DND-41 (cell line): ENCODE measurements around the gene CMBL.

ENCODE experiments used
- ATAC-seq: fragments of 200-7000 bp; cut with Tn5 transposase; 3 replicates; pipeline ENCODE4 v1.9.1; 2021; ENCODE audit warnings: low read depth; ENCODE audit not compliant: insufficient read depth
- DNase-seq: peaks from one replicate; pipeline ENCODE4 v3.0.0-alpha.2; 2020
- H2AFZ ChIP-seq: 2 replicates; pipeline ENCODE4 v1.6.0; 2012; ENCODE audit warnings: low read depth, low read length
- H3K27ac ChIP-seq: 2 replicates; pipeline ENCODE4 v1.5.1; 2012; ENCODE audit warnings: low read length, inconsistent platforms
- H3K27me3 ChIP-seq: fragments of 200-600 bp; sonication (generic); 2 replicates; pipeline ENCODE4 v1.6.0; 2012; ENCODE audit warnings: low read length, mild to moderate bottlenecking, inconsistent platforms; ENCODE audit not compliant: insufficient read depth, poor library complexity
- H3K36me3 ChIP-seq: 2 replicates; pipeline ENCODE4 v1.5.1; 2012; ENCODE audit warnings: low read length, inconsistent platforms; ENCODE audit not compliant: insufficient read depth
- H3K4me1 ChIP-seq: 2 replicates; pipeline ENCODE4 v1.5.1; 2012; ENCODE audit warnings: mild to moderate bottlenecking, low read length; ENCODE audit not compliant: insufficient read depth
- H3K4me2 ChIP-seq: 2 replicates; pipeline ENCODE4 v1.6.0; 2012; ENCODE audit warnings: mild to moderate bottlenecking, moderate library complexity, low read length, inconsistent platforms; ENCODE audit not compliant: insufficient read depth
- H3K4me3 ChIP-seq, 2 experiments: fragments of 200-600 bp in 1 of 2; shearing (Covaris generic) in 1 of 2; 2 replicates each; pipeline ENCODE4 v1.5.1; 2012 to 2016; ENCODE audit warnings: inconsistent platforms in 2 of 2, low read length in 2 of 2, mild to moderate bottlenecking in 2 of 2, low read depth in 1 of 2, moderate library complexity in 1 of 2
- H3K79me2 ChIP-seq: 2 replicates; pipeline ENCODE4 v1.6.0; 2012; ENCODE audit warnings: low read length, inconsistent platforms; ENCODE audit not compliant: insufficient read depth
- H3K9ac ChIP-seq: 2 replicates; pipeline ENCODE4 v1.6.0; 2012; ENCODE audit warnings: low read depth, mild to moderate bottlenecking, inconsistent platforms, low read length, moderate library complexity
- H3K9me3 ChIP-seq: 2 replicates; pipeline ENCODE4 v1.5.1; 2012; ENCODE audit warnings: low read length, moderate library complexity, mild to moderate bottlenecking, inconsistent platforms; ENCODE audit not compliant: insufficient read depth, severe bottlenecking
- H4K20me1 ChIP-seq: 2 replicates; pipeline ENCODE4 v1.6.0; 2012; ENCODE audit warnings: low read length; ENCODE audit not compliant: insufficient read depth
- EZH2 ChIP-seq: IDR thresholded peaks from 3 replicates; pipeline ENCODE4 v1.6.1; 2012; ENCODE audit warnings: borderline replicate concordance, low read depth, mild to moderate bottlenecking, moderate library complexity, low read length, inconsistent platforms; ENCODE audit not compliant: severe bottlenecking
- TF ChIP-seq, protein P1 (sequence below): IDR thresholded peaks from 2 replicates; pipeline ENCODE4 v1.5.1; 2012; ENCODE audit warnings: borderline replicate concordance, low read length, moderate library complexity, mild to moderate bottlenecking; ENCODE audit not compliant: poor library complexity, severe bottlenecking; ENCODE audit errors: extremely low read depth

Gene CMBL

DNA sequence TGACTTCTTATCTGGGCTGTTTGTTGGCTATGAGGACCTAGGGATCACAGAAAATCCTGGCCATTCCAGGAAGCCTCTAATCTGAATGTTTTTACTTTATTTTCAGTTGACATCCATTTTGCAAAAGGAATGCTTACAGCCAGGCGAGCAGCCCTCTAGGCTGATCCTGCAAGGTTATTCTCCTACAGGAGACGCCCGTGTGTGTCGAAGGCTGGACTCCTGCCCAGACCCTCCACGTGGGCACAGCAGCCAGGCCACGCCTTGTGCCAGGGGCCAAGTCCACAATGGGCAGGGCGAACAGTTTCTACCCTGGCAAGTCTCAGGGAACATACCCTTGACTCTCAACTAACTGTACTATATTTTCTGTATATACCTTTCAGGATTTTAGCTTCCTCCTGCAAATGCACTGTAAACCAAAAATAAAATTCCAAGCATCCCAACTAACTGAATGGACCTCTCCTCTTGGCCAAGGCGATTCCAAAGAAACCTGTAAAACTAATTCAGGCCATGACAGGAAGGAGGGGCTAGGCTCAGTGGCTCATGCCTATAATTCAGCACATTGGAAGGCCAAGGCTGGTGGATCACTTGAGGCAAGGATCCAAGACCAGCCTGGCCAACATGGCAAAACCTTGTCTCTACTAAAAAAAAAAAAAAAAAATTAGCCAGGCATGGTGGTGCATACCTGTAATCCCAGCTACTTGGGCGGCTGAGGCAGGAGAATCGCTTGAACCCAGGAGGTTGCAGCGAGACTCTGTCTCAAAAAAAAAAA lies 5.7 kb downstream of the CMBL start:
- no peak for TF ChIP-seq EZH2
- TF ChIP-seq, protein P1, sequence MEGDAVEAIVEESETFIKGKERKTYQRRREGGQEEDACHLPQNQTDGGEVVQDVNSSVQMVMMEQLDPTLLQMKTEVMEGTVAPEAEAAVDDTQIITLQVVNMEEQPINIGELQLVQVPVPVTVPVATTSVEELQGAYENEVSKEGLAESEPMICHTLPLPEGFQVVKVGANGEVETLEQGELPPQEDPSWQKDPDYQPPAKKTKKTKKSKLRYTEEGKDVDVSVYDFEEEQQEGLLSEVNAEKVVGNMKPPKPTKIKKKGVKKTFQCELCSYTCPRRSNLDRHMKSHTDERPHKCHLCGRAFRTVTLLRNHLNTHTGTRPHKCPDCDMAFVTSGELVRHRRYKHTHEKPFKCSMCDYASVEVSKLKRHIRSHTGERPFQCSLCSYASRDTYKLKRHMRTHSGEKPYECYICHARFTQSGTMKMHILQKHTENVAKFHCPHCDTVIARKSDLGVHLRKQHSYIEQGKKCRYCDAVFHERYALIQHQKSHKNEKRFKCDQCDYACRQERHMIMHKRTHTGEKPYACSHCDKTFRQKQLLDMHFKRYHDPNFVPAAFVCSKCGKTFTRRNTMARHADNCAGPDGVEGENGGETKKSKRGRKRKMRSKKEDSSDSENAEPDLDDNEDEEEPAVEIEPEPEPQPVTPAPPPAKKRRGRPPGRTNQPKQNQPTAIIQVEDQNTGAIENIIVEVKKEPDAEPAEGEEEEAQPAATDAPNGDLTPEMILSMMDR: no peak
- no peaks in the 10 kb centered on the region for H3K9me3 ChIP-seq
- no peaks in the 10 kb centered on the region for H3K79me2 ChIP-seq
- H2AFZ ChIP-seq: no peak overlapping the region
- ATAC-seq (no peak), DNase-seq (no peak)
- no peaks in the 10 kb centered on the region for H4K20me1 ChIP-seq
- no peak overlapping the region for H3K4me3 ChIP-seq
- H3K4me2 ChIP-seq: no peak overlapping the region
- no peaks in the 10 kb centered on the region for H3K27me3 ChIP-seq
- no peaks in the 10 kb centered on the region for H3K36me3 ChIP-seq
- H3K4me1 ChIP-seq: no peaks in the 10 kb centered on the region
- H3K9ac ChIP-seq: no peak overlapping the region
- H3K27ac ChIP-seq: no peak overlapping the region

DNA sequence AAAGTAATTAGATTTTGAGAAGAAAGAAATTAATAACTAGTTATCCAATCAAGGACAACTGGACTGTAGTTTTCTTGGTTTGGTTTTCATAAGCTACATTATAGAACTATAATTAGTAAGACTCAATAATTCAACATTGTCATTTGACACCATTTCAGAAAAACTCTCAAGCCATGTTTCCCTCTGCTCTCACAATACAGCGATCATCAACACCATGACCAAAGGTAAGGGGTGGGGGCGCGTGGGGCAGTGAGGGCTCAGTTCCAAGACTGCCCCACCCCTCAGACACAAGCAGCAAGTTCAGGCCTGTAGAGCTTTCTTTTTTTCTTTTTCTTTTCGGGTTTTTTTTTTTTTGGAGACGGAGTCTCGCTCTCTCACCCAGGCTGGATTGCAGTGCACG lies 6.4 kb downstream of the CMBL start:
- H3K4me1 ChIP-seq: no peaks in the 10 kb centered on the region
- no peaks in the 10 kb centered on the region for H3K9me3 ChIP-seq
- H2AFZ ChIP-seq: no peak overlapping the region
- no peaks in the 10 kb centered on the region for H3K27me3 ChIP-seq
- no peaks in the 10 kb centered on the region for H3K79me2 ChIP-seq
- H3K4me3 ChIP-seq: no peak overlapping the region
- H4K20me1 ChIP-seq: no peaks in the 10 kb centered on the region
- no peak for DNase-seq
- no peak for ATAC-seq
- H3K4me2 ChIP-seq: no peak overlapping the region
- H3K27ac ChIP-seq: no peak overlapping the region
- no peak overlapping the region for H3K9ac ChIP-seq
- H3K36me3 ChIP-seq: no peaks in the 10 kb centered on the region
- TF ChIP-seq, protein P1: no peak
- no peak for TF ChIP-seq EZH2

DNA sequence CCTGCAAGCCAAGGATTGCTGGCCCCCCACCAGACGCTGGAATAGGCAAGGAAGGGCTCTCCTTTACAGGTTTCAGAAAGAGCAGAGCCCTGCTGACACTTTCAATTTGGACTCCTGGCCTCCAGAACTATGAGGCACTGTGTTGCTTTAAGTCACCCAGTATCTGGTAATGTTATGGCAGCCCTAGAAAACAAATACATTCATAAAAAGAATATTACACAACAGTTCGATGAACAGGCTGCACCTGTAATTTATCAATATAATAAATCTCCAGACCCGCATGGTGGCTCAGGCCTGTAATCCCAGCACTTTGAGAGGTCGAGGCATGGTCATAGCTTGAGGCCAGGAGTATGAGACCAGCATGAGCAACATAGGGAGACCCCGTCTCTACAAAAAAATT lies 7.5 kb downstream of the CMBL start:
- peaks cover 4% of the 10 kb centered on the region for H3K27me3 ChIP-seq
- no peaks in the 10 kb centered on the region for H3K36me3 ChIP-seq
- H3K4me2 ChIP-seq: no peak overlapping the region
- H3K27ac ChIP-seq: no peak overlapping the region
- H3K9ac ChIP-seq: no peak overlapping the region
- no peak overlapping the region for H3K4me3 ChIP-seq
- TF ChIP-seq EZH2: no peak
- TF ChIP-seq, protein P1: no peak
- ATAC-seq: no peak
- no peaks in the 10 kb centered on the region for H3K79me2 ChIP-seq
- DNase-seq: no peak
- H3K9me3 ChIP-seq: no peaks in the 10 kb centered on the region
- no peak overlapping the region for H2AFZ ChIP-seq
- H4K20me1 ChIP-seq: no peaks in the 10 kb centered on the region
- H3K4me1 ChIP-seq: no peaks in the 10 kb centered on the region
